Suppressor macrophage (primary cell): Measurements from ENCODE around the gene SLC25A5.

ENCODE experiments used
- DNase-seq, 4 experiments: peaks; one replicate each; pipeline ENCODE4 v3.0.0-alpha.2; 2020 to 2022

The SLC25A5 gene

GRCh38 chrX:119505945-119506344 lies 37.7 kb downstream of the SLC25A5 start:
- no peak for DNase-seq

- no peak for DNase-seq
These were observed 39.0 kb downstream of the SLC25A5 start for GRCh38 chrX:119507206-119507605.

- DNase-seq: peak; percentile 60 to 79 (median 74)
These were observed 44.0 kb downstream of the SLC25A5 start for GRCh38 chrX:119512146-119512800.

- peak; percentile 59 to 79 (median 74) for DNase-seq
These were observed 48.0 kb downstream of the SLC25A5 start for GRCh38 chrX:119516157-119516702.

- no peak for DNase-seq
These were observed 50.1 kb downstream of the SLC25A5 start for GRCh38 chrX:119518371-119518770.
